ENCODE measurements around the gene CDC7.

GRCh38 chr1:91454136-91454535, 46.5 kb upstream of the CDC7 start:
- no peak for TF ChIP-seq CTCF (IDR thresholded peaks at IDR 0.05; ENCODE audit: low read depth, low read length)
- no peak for TF ChIP-seq EZH2phosphoT487 (IDR thresholded peaks at IDR 0.05; ENCODE audit: low read depth)
